Subcutaneous adipose tissue (tissue), 4 donors: ENCODE results near the gene LCOR. TPM values are rescaled to one million over a fixed set of nuclear protein-coding genes. Genes with fewer than 3 reads are reported as not detected.

ENCODE experiments used
- CTCF ChIP-seq: fragments of 450-650 bp; IDR thresholded peaks from one replicate; pipeline ENCODE4 v1.5.1; 2016; ENCODE audit warnings: low read depth, mild to moderate bottlenecking, control low read depth, antibody characterized with exemption, moderate library complexity
- total RNA-seq, 4 donors: library from RNA; depleted of rRNA; stranded (reverse); fragments of >200 nt; gene quantifications; one replicate each; pipeline ENCODE4 v1.1.0, GENCODE V29; 2016

The LCOR gene
- total RNA-seq, 4 donors from 2014 or later: 23.6 to 45.2 (median 32.9) TPM

GRCh38 chr10:97001183-97001991 lies 169.3 kb downstream of the LCOR start:
- no peak for TF ChIP-seq CTCF

- no peak for TF ChIP-seq CTCF
Measured at GRCh38 chr10:97002670-97003069, 170.6 kb downstream of the LCOR start.

GRCh38 chr10:97003151-97003803 lies 171.2 kb downstream of the LCOR start:
- TF ChIP-seq CTCF: no peak

GRCh38 chr10:97003804-97004201 lies 171.7 kb downstream of the LCOR start:
- no peak for TF ChIP-seq CTCF

- no peak for TF ChIP-seq CTCF
Measured at GRCh38 chr10:97004591-97004990, 172.5 kb downstream of the LCOR start.

- no peak for TF ChIP-seq CTCF
Measured at GRCh38 chr10:97005349-97005748, 173.3 kb downstream of the LCOR start.

GRCh38 chr10:97006364-97006763 lies 174.3 kb downstream of the LCOR start:
- TF ChIP-seq CTCF: no peak
